Measurements from ENCODE around the gene SLC27A4.

DNA sequence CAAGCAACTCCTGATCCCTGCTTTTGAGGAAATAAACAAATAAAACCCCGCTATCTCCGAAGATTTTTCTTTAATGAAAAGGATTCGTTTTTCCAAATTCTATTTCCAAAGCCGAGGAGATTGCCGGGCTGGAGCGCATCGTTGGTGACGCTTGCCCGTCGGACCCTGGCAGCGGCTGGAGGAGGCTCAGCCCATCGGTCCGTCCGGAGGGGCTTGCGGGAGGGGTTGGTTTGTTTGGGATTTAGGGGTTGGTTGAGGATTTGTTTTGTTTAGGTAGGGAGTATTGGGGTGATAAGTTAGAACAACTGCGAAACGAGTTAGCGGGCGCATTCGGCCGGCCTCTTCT, 51.6 kb downstream of the SLC27A4 start:
- TF ChIP-seq, protein P1, sequence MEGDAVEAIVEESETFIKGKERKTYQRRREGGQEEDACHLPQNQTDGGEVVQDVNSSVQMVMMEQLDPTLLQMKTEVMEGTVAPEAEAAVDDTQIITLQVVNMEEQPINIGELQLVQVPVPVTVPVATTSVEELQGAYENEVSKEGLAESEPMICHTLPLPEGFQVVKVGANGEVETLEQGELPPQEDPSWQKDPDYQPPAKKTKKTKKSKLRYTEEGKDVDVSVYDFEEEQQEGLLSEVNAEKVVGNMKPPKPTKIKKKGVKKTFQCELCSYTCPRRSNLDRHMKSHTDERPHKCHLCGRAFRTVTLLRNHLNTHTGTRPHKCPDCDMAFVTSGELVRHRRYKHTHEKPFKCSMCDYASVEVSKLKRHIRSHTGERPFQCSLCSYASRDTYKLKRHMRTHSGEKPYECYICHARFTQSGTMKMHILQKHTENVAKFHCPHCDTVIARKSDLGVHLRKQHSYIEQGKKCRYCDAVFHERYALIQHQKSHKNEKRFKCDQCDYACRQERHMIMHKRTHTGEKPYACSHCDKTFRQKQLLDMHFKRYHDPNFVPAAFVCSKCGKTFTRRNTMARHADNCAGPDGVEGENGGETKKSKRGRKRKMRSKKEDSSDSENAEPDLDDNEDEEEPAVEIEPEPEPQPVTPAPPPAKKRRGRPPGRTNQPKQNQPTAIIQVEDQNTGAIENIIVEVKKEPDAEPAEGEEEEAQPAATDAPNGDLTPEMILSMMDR (IDR thresholded peaks at IDR 0.05; ENCODE audit: insufficient read depth, low read length): no peak
- no peak for TF ChIP-seq POLR2AphosphoS5 (IDR thresholded peaks at IDR 0.05; ENCODE audit: low read depth)
- TF ChIP-seq, protein P2, sequence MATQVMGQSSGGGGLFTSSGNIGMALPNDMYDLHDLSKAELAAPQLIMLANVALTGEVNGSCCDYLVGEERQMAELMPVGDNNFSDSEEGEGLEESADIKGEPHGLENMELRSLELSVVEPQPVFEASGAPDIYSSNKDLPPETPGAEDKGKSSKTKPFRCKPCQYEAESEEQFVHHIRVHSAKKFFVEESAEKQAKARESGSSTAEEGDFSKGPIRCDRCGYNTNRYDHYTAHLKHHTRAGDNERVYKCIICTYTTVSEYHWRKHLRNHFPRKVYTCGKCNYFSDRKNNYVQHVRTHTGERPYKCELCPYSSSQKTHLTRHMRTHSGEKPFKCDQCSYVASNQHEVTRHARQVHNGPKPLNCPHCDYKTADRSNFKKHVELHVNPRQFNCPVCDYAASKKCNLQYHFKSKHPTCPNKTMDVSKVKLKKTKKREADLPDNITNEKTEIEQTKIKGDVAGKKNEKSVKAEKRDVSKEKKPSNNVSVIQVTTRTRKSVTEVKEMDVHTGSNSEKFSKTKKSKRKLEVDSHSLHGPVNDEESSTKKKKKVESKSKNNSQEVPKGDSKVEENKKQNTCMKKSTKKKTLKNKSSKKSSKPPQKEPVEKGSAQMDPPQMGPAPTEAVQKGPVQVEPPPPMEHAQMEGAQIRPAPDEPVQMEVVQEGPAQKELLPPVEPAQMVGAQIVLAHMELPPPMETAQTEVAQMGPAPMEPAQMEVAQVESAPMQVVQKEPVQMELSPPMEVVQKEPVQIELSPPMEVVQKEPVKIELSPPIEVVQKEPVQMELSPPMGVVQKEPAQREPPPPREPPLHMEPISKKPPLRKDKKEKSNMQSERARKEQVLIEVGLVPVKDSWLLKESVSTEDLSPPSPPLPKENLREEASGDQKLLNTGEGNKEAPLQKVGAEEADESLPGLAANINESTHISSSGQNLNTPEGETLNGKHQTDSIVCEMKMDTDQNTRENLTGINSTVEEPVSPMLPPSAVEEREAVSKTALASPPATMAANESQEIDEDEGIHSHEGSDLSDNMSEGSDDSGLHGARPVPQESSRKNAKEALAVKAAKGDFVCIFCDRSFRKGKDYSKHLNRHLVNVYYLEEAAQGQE (IDR thresholded peaks at IDR 0.05; ENCODE audit: insufficient replicate concordance, low read depth): no peak
- no peak for TF ChIP-seq SPI1 (IDR thresholded peaks at IDR 0.05; ENCODE audit: borderline replicate concordance, low read depth)
- TF ChIP-seq GABPA (IDR thresholded peaks at IDR 0.05; ENCODE audit: low read depth): no peak

All from HL-60 (cell line).